BJ (cell line): ENCODE results near the gene ATP6V1A. TPM values are rescaled to one million over a fixed set of nuclear protein-coding genes. Genes with fewer than 3 reads are reported as not detected.
A peak's percentile ranks its signal among the peaks of the same experiment; 100 is the strongest.

Experiments used
- CTCF ChIA-PET: fragments of 350-600 bp; formaldehyde crosslinking; extraction: SDS; loops from one replicate; lab custom pipeline; 2021; ENCODE audit warnings: antibody characterized with exemption, inconsistent platforms; lab: Yijun Ruan, JAX
- POLR2A ChIA-PET: fragments of 300-600 bp; sonication (Branson Sonifier 250); formaldehyde crosslinking; extraction: SDS; loops from one replicate; lab custom pipeline; 2021; ENCODE audit warnings: antibody characterized with exemption; lab: Charles Lee
- DNase-seq: peaks from one replicate; pipeline ENCODE4 v3.0.0-alpha.2; 2011; ENCODE audit warnings: low read depth
- H3K27me3 ChIP-seq: 2 replicates; pipeline ENCODE4 v1.6.0; 2011; ENCODE audit warnings: low read length; ENCODE audit not compliant: control insufficient read depth, insufficient read depth
- H3K36me3 ChIP-seq: 2 replicates; pipeline ENCODE4 v1.5.1; 2011; ENCODE audit warnings: low read length; ENCODE audit not compliant: control insufficient read depth, insufficient read depth
- H3K4me3 ChIP-seq: 2 replicates; pipeline ENCODE4 v1.5.1; 2011; ENCODE audit warnings: low read depth, mild to moderate bottlenecking, control low read depth, low read length
- polyA minus RNA-seq: library from RNA; depleted of rRNA, polyadenylated mRNA; stranded (reverse); fragments of >200 nt; gene quantifications from 2 replicates; pipeline ENCODE4 v1.2.3, GENCODE V29; 2011; rRNA and poly(A)+ RNA removed
- polyA plus RNA-seq: library from polyadenylated mRNA; depleted of rRNA; stranded (reverse); fragments of >200 nt; gene quantifications from 2 replicates; pipeline ENCODE4 v1.2.3, GENCODE V29; 2011; rRNA removed
- TF ChIP-seq, protein P1 (sequence below): IDR thresholded peaks from 2 replicates; pipeline ENCODE4 v1.5.1; 2011; ENCODE audit warnings: low read depth, mild to moderate bottlenecking, control low read depth, inconsistent platforms, low read length, moderate library complexity; ENCODE audit not compliant: insufficient read depth

The ATP6V1A gene
- polyA plus RNA-seq (14.5 and 29.7 TPM in 2 replicates), polyA minus RNA-seq (24.3 and 29.0 TPM in 2 replicates)

DNA sequence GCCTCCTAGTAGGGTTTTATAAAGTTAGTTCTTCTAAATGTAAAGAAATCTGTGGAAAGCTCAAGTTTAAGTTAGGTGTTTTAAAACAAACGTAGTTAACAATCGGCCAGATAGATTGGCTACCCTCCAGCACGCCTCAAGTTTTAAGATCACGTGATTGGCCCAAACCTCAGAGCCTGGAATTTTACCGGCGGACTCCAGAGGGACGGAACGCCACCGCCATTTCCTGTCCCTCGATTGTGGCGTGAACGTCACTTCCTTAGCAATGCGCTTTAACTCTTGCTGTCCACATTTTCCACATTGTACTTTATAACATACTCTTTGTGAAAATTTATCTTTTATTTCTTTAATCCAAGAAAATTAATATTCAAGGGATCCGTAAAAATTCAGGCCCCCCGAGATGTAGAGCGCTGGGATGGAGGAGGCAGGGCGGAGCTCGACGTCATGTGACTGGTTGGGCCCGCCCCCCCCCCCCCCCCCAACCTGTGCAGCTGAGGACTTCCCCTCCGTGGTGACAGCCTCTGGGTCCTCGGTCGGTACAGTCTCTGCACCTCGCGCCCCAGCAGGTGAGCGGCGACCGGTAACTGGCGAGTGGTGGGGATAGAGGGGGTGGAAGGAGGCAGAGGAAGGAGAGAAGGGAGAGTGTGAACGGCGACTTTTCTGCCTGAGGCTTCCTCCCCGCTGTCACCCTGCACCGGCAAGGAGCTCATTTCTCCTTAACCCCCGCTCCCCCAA, at the start of gene ATP6V1A:
Gene ATP6V1A, plus strand, starts transcription at position 488 of the 735 bp plus-strand sequence. CDS start 31,719 bp downstream, outside the sequence.
- Histone ChIP-seq H3K27me3 (no peaks in the 10 kb centered on the region), H3K36me3 (no peaks in the 10 kb centered on the region), H3K4me3 (peak within 1 kb of the TSS; percentile 87)
- TF ChIP-seq, protein P1, sequence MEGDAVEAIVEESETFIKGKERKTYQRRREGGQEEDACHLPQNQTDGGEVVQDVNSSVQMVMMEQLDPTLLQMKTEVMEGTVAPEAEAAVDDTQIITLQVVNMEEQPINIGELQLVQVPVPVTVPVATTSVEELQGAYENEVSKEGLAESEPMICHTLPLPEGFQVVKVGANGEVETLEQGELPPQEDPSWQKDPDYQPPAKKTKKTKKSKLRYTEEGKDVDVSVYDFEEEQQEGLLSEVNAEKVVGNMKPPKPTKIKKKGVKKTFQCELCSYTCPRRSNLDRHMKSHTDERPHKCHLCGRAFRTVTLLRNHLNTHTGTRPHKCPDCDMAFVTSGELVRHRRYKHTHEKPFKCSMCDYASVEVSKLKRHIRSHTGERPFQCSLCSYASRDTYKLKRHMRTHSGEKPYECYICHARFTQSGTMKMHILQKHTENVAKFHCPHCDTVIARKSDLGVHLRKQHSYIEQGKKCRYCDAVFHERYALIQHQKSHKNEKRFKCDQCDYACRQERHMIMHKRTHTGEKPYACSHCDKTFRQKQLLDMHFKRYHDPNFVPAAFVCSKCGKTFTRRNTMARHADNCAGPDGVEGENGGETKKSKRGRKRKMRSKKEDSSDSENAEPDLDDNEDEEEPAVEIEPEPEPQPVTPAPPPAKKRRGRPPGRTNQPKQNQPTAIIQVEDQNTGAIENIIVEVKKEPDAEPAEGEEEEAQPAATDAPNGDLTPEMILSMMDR: no peak
- POLR2A ChIA-PET: interaction anchor here (0.6 kb wide), 2 partner anchors 646 to 1009 kb away, joined by 3 to 15 read pairs; no protein-coding TSS in a partner anchor
- DNase-seq: peak; percentile 65
- CTCF ChIA-PET: interaction anchor here (0.9 to 4.1 kb wide), 5 partner anchors 11 to 348 kb away, joined by 3 to 29 read pairs (median 3); no protein-coding TSS in a partner anchor

DNA sequence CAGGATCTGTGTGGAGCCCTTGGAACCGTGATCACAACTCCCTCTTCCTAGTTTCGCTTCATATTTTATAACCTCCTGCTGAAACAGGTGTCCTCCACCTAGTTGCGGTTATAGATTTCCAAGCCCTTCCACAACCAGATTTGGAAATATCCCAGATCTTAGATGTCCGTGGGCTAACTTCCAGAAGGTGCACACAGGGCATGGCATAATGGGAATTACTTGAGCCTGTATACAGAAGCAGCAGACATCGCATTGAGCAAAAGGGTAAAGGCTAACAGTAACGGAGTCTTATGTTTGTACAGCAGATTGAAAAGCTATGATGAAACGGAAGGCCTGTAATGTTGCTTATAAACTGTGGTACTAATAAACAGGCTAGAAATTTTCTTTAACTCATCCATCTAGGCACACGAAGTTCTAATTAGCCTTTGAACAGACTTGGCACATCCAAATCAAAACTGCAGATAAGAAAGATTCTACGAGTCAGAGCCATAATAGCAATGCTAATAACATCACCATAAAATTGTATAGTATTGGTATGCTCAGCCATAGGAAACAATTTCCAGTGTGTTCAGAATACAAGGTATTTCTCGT, 49.2 kb upstream of the ATP6V1A start:
- CTCF ChIA-PET: no interaction called here
- Histone ChIP-seq H3K36me3 (no peaks in the 10 kb centered on the region), H3K27me3 (no peaks in the 10 kb centered on the region), H3K4me3 (peak overlapping the region; percentile 84)
- DNase-seq: no peak
- TF ChIP-seq, protein P1: no peak
- POLR2A ChIA-PET: no interaction called here

DNA sequence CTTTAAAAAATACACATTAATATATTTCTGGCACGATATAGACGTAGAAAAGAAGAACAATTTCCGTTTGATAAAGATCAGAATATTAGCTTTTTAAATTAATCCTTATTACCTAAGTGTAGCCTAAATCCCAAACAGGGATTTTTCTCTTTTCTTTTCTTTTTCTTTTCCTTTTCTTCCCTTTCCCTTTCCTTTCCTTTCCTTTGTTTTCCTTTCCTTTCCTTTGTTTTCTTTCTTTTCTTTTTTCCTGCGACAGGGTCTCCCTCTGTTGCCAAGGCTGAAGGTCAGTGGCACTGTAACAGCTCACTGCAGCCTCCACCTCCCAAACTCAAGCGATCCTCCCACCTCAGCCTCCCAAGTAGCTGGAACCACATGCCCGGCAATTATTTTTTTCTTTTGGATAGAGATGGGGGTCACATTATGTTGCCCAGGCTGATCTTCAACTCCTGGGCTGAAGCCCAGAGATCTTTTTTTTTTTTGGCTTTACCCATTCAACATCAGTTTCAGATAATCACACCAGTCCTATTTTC, 48.6 kb upstream of the ATP6V1A start:
- H3K27me3 ChIP-seq: no peaks in the 10 kb centered on the region
- TF ChIP-seq, protein P1: no peak
- no peak for DNase-seq
- no peak overlapping the region for H3K4me3 ChIP-seq
- CTCF ChIA-PET: no interaction called here
- POLR2A ChIA-PET: no interaction called here
- no peaks in the 10 kb centered on the region for H3K36me3 ChIP-seq

DNA sequence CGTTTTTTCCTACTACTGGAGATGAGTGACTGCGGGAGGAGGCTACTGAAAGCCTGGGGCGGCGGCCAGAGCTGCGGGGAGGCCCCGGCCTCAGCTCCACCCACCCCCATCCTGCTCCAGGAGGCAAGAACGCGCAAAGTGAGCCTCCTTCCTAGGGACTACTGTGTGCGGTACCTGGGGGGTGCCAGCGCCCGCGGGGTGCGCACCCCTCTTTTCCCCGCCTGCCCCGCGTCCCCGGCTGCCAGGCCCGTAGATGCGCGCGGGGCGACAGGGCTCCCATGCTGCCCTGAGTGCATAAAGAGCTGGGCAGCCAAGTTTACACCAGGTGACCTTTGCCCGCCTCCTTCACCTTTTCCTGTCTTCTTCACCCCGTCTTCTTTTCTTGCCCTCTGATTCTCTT, 47.9 kb upstream of the ATP6V1A start:
- DNase-seq: no peak
- no peak overlapping the region for H3K4me3 ChIP-seq
- CTCF ChIA-PET: no interaction called here

More for the DNA sequence above, 47.9 kb upstream of the ATP6V1A start:
- Histone ChIP-seq H3K36me3 (no peaks in the 10 kb centered on the region), H3K27me3 (no peaks in the 10 kb centered on the region)
- POLR2A ChIA-PET: no interaction called here
- TF ChIP-seq, protein P1: no peak
